Activated B cell treated with CpG ODN at 0.5 μM for 24 hours (primary cell): ENCODE data around the gene RPL18A. TPM values are rescaled to one million over a fixed set of nuclear protein-coding genes. Genes with fewer than 3 reads are reported as not detected.
"Not testable (repeated sequence)": the region's sequence is repeated elsewhere in the genome, so short reads cannot be mapped to it uniquely, and the experiment has no call there.

ENCODE experiments used
- ATAC-seq: fragments of 200-7000 bp; cut with Tn5 transposase; one replicate; pipeline ENCODE4 v1.10.0; 2021; ENCODE audit warnings: low read depth, mild to moderate bottlenecking, moderate library complexity
- CTCF ChIA-PET: fragments of 350-600 bp; sonication (Branson Sonifier 250); formaldehyde crosslinking; loops from one replicate; lab custom pipeline; 2021; ENCODE audit warnings: antibody characterized with exemption; lab: Charles Lee
- POLR2A ChIA-PET: fragments of 350-600 bp; sonication (Branson Sonifier 250); formaldehyde crosslinking; loops from one replicate; lab custom pipeline; 2021; ENCODE audit warnings: antibody characterized with exemption; lab: Charles Lee
- DNase-seq: peaks from one replicate; pipeline ENCODE4 v3.0.0; 2022
- H3K27ac Mint-ChIP-seq: one replicate; pipeline ENCODE4 v1.8.0; 2020; ENCODE audit warnings: mixed read lengths
- H3K27me3 Mint-ChIP-seq: one replicate; pipeline ENCODE4 v1.8.0; 2021; ENCODE audit warnings: mixed read lengths
- H3K36me3 Mint-ChIP-seq: one replicate; pipeline ENCODE4 v1.8.0; 2021; ENCODE audit warnings: low read depth, mixed read lengths
- H3K4me1 Mint-ChIP-seq: one replicate; pipeline ENCODE4 v1.8.0; 2021; ENCODE audit warnings: mixed read lengths
- H3K4me3 Mint-ChIP-seq: one replicate; pipeline ENCODE4 v1.8.0; 2020; ENCODE audit warnings: mild to moderate bottlenecking, mixed read lengths
- H3K9me3 Mint-ChIP-seq: one replicate; pipeline ENCODE4 v1.8.0; 2020; ENCODE audit warnings: mixed read lengths
- CTCF ChIP-seq: fragments of 200-600 bp; IDR thresholded peaks from one replicate; pipeline ENCODE4 v1.8.0; 2022; ENCODE audit warnings: antibody characterized with exemption, mild to moderate bottlenecking
- intact Hi-C: fragments of 100-400 bp; cut with micrococcal nuclease; formaldehyde crosslinking; loops from one replicate; pipeline ENCODE4 v1.15.1; 2024
- total RNA-seq: library from RNA; stranded (reverse); gene quantifications from 2 replicates; pipeline ENCODE4 v1.2.3, GENCODE V29; 2022

Gene RPL18A
- total RNA-seq, 1 donor from 2014 or later, result 4,113 TPM

DNA sequence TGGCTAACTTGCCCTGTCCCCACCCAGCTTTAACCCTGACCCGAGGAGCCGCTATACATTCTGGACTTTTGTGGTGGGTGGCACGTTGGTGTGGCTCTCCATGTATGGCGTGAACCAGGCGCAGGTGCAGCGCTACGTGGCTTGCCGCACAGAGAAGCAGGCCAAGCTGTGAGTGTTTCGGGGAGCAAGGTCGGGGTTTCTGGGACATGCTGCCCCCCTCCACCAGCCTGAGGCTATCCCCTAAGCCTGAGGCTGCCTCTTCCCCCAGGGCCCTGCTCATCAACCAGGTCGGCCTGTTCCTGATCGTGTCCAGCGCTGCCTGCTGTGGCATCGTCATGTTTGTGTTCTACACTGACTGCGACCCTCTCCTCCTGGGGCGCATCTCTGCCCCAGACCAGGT, 18.0 kb downstream of the RPL18A start:
- H3K27me3 Mint-ChIP-seq, result no peaks in the 10 kb centered on the region
- DNase-seq, result no peak
- no peak for ATAC-seq
- no peaks in the 10 kb centered on the region for H3K9me3 Mint-ChIP-seq
- peaks cover 18% of the 10 kb centered on the region for H3K4me1 Mint-ChIP-seq
- H3K27ac Mint-ChIP-seq, result no peak overlapping the region
- TF ChIP-seq CTCF, result no peak
- POLR2A ChIA-PET, result interaction anchor here (1.5 kb wide), 1 partner anchor 12 kb away, joined by 5 read pairs; no protein-coding TSS in a partner anchor
- intact Hi-C loops, result no loop called here
- H3K4me3 Mint-ChIP-seq, result no peak overlapping the region
- H3K36me3 Mint-ChIP-seq, result no peaks in the 10 kb centered on the region
- CTCF ChIA-PET, result no interaction called here

- no peaks in the 10 kb centered on the region for H3K36me3 Mint-ChIP-seq
- H3K4me3 Mint-ChIP-seq, result no peak overlapping the region
- CTCF ChIA-PET, result no interaction called here
- H3K9me3 Mint-ChIP-seq, result no peaks in the 10 kb centered on the region
- no peaks in the 10 kb centered on the region for H3K27me3 Mint-ChIP-seq
- H3K27ac Mint-ChIP-seq, result no peak overlapping the region
- POLR2A ChIA-PET, result interaction anchor here (0.7 kb wide), 1 partner anchor 121 kb away, joined by 8 read pairs; no protein-coding TSS in a partner anchor
- DNase-seq (no peak), ATAC-seq (no peak)
- TF ChIP-seq CTCF, result no peak
- intact Hi-C loops, result no loop called here
- H3K4me1 Mint-ChIP-seq, result peaks cover 13% of the 10 kb centered on the region
These were observed 19.8 kb downstream of the RPL18A start for GRCh38 chr19:17879466-17879865.

DNA sequence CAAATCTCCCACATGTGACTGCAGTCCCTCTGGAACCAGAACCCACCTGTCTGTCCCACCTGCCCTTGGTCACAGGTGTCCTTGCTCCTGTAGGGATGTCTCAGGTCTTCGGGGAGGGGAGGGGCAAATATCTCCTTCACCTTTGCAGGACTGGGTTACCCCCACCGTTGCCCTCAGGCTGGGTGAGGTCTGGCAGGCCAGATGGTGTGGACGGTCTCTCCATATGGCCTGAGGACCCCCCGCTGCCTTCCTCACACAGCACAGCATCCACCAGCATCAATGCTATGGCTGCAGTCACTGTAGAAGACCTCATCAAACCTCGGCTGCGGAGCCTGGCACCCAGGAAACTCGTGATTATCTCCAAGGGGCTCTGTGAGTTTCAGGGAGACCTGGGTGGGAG, 22.0 kb downstream of the RPL18A start:
- POLR2A ChIA-PET, result no interaction called here
- H3K9me3 Mint-ChIP-seq, result no peaks in the 10 kb centered on the region
- no peak overlapping the region for H3K4me3 Mint-ChIP-seq
- no peak for TF ChIP-seq CTCF
- CTCF ChIA-PET, result no interaction called here
- H3K36me3 Mint-ChIP-seq, result no peaks in the 10 kb centered on the region
- ATAC-seq (no peak), DNase-seq (no peak)
- H3K27ac Mint-ChIP-seq, result no peak overlapping the region
- H3K27me3 Mint-ChIP-seq, result no peaks in the 10 kb centered on the region
- intact Hi-C loops, result loop anchor here (5.0 kb wide), 1 partner anchor 176 kb away; no protein-coding TSS in a partner anchor
- peaks cover 31% of the 10 kb centered on the region for H3K4me1 Mint-ChIP-seq

- Mint-ChIP-seq H3K27ac (peak overlapping the region; percentile 12), H3K4me1 (peaks cover 37% of the 10 kb centered on the region), H3K4me3 (no peak overlapping the region), H3K36me3 (no peaks in the 10 kb centered on the region), H3K9me3 (no peaks in the 10 kb centered on the region), H3K27me3 (no peaks in the 10 kb centered on the region)
- ChIA-PET CTCF (interaction anchor here (0.7 kb wide), 1 partner anchor 49 kb away, joined by 3 read pairs; the partner anchor contains the start of gene CCDC124), POLR2A (interaction anchor here (1.2 to 2.8 kb wide), 4 partner anchors 19 to 108 kb away, joined by 3 to 8 read pairs (median 8); partner anchors contain the start of genes CCDC124 and RPL18A)
- TF ChIP-seq CTCF, result no peak
- ATAC-seq, result no peak
- intact Hi-C loops, result loop anchor here (5.0 kb wide), 1 partner anchor 173 kb away; no protein-coding TSS in a partner anchor
- DNase-seq, result no peak
These were observed 24.1 kb downstream of the RPL18A start for GRCh38 chr19:17883627-17884410.

- CTCF ChIA-PET, result no interaction called here
- Mint-ChIP-seq H3K27ac (no peak overlapping the region), H3K4me1 (peaks cover 35% of the 10 kb centered on the region), H3K9me3 (no peaks in the 10 kb centered on the region), H3K27me3 (peaks cover 5% of the 10 kb centered on the region), H3K36me3 (no peaks in the 10 kb centered on the region), H3K4me3 (no peak overlapping the region)
- no peak for TF ChIP-seq CTCF
- POLR2A ChIA-PET, result interaction anchor here (0.7 to 2.8 kb wide), 2 partner anchors 22 to 23 kb away, joined by 6 to 8 read pairs; no protein-coding TSS in a partner anchor
- ATAC-seq (no peak), DNase-seq (no peak)
- intact Hi-C loops, result no loop called here
These were observed 26.8 kb downstream of the RPL18A start for GRCh38 chr19:17886515-17886914.

DNA sequence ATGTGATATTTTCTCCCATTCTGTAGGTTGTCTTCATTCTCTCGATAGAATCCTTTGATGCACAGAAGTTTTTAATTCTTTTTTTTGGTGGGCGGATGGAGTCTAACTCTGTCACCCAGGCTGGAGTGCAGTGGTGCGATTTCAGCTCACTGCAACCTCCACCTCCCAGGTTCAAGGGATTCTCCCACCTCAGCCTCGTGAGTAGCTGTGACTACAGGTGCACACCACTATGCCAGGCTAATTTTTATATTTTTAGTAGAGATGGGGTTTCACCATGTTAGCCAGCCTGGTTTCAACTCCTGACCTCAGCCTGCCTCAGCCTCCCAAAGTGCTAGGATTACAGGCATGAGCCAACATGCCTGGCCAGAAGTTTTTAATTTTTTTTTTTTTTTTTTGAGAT, 27.5 kb downstream of the RPL18A start:
- DNase-seq, intact Hi-C loops, H3K27ac Mint-ChIP-seq, H3K27me3 Mint-ChIP-seq, CTCF ChIA-PET, H3K9me3 Mint-ChIP-seq, ATAC-seq, H3K36me3 Mint-ChIP-seq, H3K4me3 Mint-ChIP-seq: not testable (repeated sequence)
- H3K4me1 Mint-ChIP-seq, result peaks cover 34% of the 10 kb centered on the region
- POLR2A ChIA-PET, result interaction anchor here (0.6 to 0.7 kb wide), 2 partner anchors 314 to 1305 kb away, joined by 3 to 5 read pairs; partner anchors contain the start of gene BORCS8
